DND-41 (cell line): Measurements from ENCODE around the gene CWC15.
A peak's percentile ranks its signal among the peaks of the same experiment; 100 is the strongest.
"Not testable (repeated sequence)": the region's sequence is repeated elsewhere in the genome, so short reads cannot be mapped to it uniquely, and the experiment has no call there.

Experiments
- ATAC-seq: fragments of 200-7000 bp; cut with Tn5 transposase; 3 replicates; pipeline ENCODE4 v1.9.1; 2021; ENCODE audit warnings: low read depth; ENCODE audit not compliant: insufficient read depth
- DNase-seq: peaks from one replicate; pipeline ENCODE4 v3.0.0-alpha.2; 2020
- H2AFZ ChIP-seq: 2 replicates; pipeline ENCODE4 v1.6.0; 2012; ENCODE audit warnings: low read depth, low read length
- H3K27ac ChIP-seq: 2 replicates; pipeline ENCODE4 v1.5.1; 2012; ENCODE audit warnings: low read length, inconsistent platforms
- H3K27me3 ChIP-seq: fragments of 200-600 bp; sonication (generic); 2 replicates; pipeline ENCODE4 v1.6.0; 2012; ENCODE audit warnings: low read length, mild to moderate bottlenecking, inconsistent platforms; ENCODE audit not compliant: insufficient read depth, poor library complexity
- H3K36me3 ChIP-seq: 2 replicates; pipeline ENCODE4 v1.5.1; 2012; ENCODE audit warnings: low read length, inconsistent platforms; ENCODE audit not compliant: insufficient read depth
- H3K4me1 ChIP-seq: 2 replicates; pipeline ENCODE4 v1.5.1; 2012; ENCODE audit warnings: mild to moderate bottlenecking, low read length; ENCODE audit not compliant: insufficient read depth
- H3K4me2 ChIP-seq: 2 replicates; pipeline ENCODE4 v1.6.0; 2012; ENCODE audit warnings: mild to moderate bottlenecking, moderate library complexity, low read length, inconsistent platforms; ENCODE audit not compliant: insufficient read depth
- H3K4me3 ChIP-seq, 2 experiments: fragments of 200-600 bp in 1 of 2; shearing (Covaris generic) in 1 of 2; 2 replicates each; pipeline ENCODE4 v1.5.1; 2012 to 2016; ENCODE audit warnings: inconsistent platforms in 2 of 2, low read length in 2 of 2, mild to moderate bottlenecking in 2 of 2, low read depth in 1 of 2, moderate library complexity in 1 of 2
- H3K79me2 ChIP-seq: 2 replicates; pipeline ENCODE4 v1.6.0; 2012; ENCODE audit warnings: low read length, inconsistent platforms; ENCODE audit not compliant: insufficient read depth
- H3K9ac ChIP-seq: 2 replicates; pipeline ENCODE4 v1.6.0; 2012; ENCODE audit warnings: low read depth, mild to moderate bottlenecking, inconsistent platforms, low read length, moderate library complexity
- H3K9me3 ChIP-seq: 2 replicates; pipeline ENCODE4 v1.5.1; 2012; ENCODE audit warnings: low read length, moderate library complexity, mild to moderate bottlenecking, inconsistent platforms; ENCODE audit not compliant: insufficient read depth, severe bottlenecking
- H4K20me1 ChIP-seq: 2 replicates; pipeline ENCODE4 v1.6.0; 2012; ENCODE audit warnings: low read length; ENCODE audit not compliant: insufficient read depth
- EZH2 ChIP-seq: IDR thresholded peaks from 3 replicates; pipeline ENCODE4 v1.6.1; 2012; ENCODE audit warnings: borderline replicate concordance, low read depth, mild to moderate bottlenecking, moderate library complexity, low read length, inconsistent platforms; ENCODE audit not compliant: severe bottlenecking
- TF ChIP-seq, protein P1 (sequence below): IDR thresholded peaks from 2 replicates; pipeline ENCODE4 v1.5.1; 2012; ENCODE audit warnings: borderline replicate concordance, low read length, moderate library complexity, mild to moderate bottlenecking; ENCODE audit not compliant: poor library complexity, severe bottlenecking; ENCODE audit errors: extremely low read depth

Gene CWC15

DNA sequence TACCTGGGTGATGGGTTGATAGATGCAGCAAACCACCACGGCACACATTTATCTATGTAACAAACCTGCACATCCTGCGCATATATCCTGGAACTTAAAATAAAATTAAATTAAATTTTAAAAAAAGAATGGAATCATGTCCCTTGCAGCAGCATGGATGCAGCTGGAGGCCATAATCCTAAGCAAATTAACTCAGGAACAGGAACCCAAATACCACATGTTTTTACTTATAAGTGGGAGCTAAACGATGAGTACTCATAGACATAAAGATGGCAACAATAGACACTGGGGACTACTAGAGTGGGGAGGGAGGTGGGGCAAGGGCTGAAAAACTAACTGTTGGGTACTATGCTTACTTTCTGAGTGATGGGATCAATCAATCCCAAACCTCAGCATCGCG is 40.9 kb downstream of the CWC15 start:
- DNase-seq = no peak
- Histone ChIP-seq H4K20me1 (no peaks in the 10 kb centered on the region), H2AFZ (no peak overlapping the region), H3K4me1 (peaks cover 22% of the 10 kb centered on the region), H3K79me2 (no peaks in the 10 kb centered on the region), H3K9me3 (no peaks in the 10 kb centered on the region), H3K27me3 (no peaks in the 10 kb centered on the region), H3K27ac (no peak overlapping the region), H3K9ac (no peak overlapping the region), H3K4me2 (no peak overlapping the region), H3K36me3 (no peaks in the 10 kb centered on the region), H3K4me3 (no peak overlapping the region)
- TF ChIP-seq, protein P1, sequence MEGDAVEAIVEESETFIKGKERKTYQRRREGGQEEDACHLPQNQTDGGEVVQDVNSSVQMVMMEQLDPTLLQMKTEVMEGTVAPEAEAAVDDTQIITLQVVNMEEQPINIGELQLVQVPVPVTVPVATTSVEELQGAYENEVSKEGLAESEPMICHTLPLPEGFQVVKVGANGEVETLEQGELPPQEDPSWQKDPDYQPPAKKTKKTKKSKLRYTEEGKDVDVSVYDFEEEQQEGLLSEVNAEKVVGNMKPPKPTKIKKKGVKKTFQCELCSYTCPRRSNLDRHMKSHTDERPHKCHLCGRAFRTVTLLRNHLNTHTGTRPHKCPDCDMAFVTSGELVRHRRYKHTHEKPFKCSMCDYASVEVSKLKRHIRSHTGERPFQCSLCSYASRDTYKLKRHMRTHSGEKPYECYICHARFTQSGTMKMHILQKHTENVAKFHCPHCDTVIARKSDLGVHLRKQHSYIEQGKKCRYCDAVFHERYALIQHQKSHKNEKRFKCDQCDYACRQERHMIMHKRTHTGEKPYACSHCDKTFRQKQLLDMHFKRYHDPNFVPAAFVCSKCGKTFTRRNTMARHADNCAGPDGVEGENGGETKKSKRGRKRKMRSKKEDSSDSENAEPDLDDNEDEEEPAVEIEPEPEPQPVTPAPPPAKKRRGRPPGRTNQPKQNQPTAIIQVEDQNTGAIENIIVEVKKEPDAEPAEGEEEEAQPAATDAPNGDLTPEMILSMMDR = no peak
- TF ChIP-seq EZH2 = no peak
- ATAC-seq = no peak

DNA sequence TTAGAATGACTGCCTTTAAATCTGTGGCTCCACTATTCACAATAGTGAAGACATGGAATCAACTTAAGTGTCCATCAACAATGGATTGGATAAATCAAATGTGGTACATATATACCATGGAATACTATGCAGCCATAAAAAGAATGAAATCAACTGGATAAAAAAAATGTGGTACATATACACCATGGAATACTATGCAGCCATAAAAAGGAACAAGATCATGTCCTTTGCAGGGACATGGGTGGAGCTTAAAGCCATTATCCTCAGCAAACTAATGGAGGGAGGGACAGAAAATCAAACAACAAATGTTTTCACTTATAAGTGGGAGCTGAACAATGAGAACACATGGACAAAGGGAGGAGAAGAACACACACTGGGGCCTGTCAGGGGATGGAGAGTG is 41.3 kb downstream of the CWC15 start:
- H3K79me2 ChIP-seq, H3K9me3 ChIP-seq, H2AFZ ChIP-seq, H3K4me3 ChIP-seq, H3K4me2 ChIP-seq, H3K27me3 ChIP-seq, ATAC-seq, H3K27ac ChIP-seq, H3K36me3 ChIP-seq, H3K9ac ChIP-seq, DNase-seq, H4K20me1 ChIP-seq: not testable (repeated sequence)
- peaks cover 22% of the 10 kb centered on the region for H3K4me1 ChIP-seq

- H3K27ac ChIP-seq = no peak overlapping the region
- no peaks in the 10 kb centered on the region for H4K20me1 ChIP-seq
- H3K79me2 ChIP-seq = no peaks in the 10 kb centered on the region
- no peak overlapping the region for H3K9ac ChIP-seq
- no peak overlapping the region for H3K4me3 ChIP-seq
- H3K9me3 ChIP-seq = peaks cover 6% of the 10 kb centered on the region
- H3K4me2 ChIP-seq = no peak overlapping the region
- H3K4me1 ChIP-seq = peaks cover 24% of the 10 kb centered on the region
- H3K27me3 ChIP-seq = no peaks in the 10 kb centered on the region
- no peak for TF ChIP-seq EZH2
- TF ChIP-seq, protein P1 = no peak
- no peak overlapping the region for H2AFZ ChIP-seq
- ATAC-seq (0 out of 3 replicates have a peak, but pooled peaks have one; percentile 16), DNase-seq (no peak)
- no peaks in the 10 kb centered on the region for H3K36me3 ChIP-seq
Measured at GRCh38 chr11:94928117-94928990, 45.0 kb downstream of the CWC15 start.

DNA sequence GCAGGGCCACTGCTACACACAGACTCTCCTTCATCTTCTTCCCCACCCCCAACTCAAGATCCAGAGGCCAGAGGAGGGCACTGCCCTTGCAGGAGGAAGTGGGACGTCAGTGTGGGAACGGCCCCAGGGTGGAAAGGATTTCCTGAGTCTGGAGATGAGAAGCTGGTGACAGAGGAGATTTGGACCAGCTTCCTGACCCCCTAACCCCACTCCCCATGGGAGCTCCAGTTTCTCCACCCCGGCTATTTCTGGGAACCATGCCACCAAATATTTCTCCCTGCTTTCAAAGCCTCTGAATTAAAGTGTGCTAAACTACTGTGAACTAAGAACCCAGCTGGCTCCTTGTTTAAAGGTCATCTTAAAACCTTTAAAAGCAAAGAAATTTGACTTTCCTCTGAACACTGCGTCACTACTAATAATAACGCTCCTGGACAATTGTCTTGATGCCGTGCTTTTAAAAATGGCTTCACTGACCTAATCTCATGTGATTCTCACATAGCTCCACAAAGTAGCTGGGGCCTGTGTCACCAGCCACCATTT is 46.6 kb downstream of the CWC15 start:
- H4K20me1 ChIP-seq = no peaks in the 10 kb centered on the region
- no peaks in the 10 kb centered on the region for H3K27me3 ChIP-seq
- no peaks in the 10 kb centered on the region for H3K36me3 ChIP-seq
- H3K9me3 ChIP-seq = peaks cover 6% of the 10 kb centered on the region
- H3K79me2 ChIP-seq = no peaks in the 10 kb centered on the region
- no peak for ATAC-seq
- DNase-seq = no peak
- no peak overlapping the region for H3K4me3 ChIP-seq
- H3K4me2 ChIP-seq = no peak overlapping the region
- H3K9ac ChIP-seq = no peak overlapping the region
- no peak overlapping the region for H3K27ac ChIP-seq
- no peak overlapping the region for H2AFZ ChIP-seq
- H3K4me1 ChIP-seq = peaks cover 24% of the 10 kb centered on the region
- TF ChIP-seq, protein P1 = no peak
- no peak for TF ChIP-seq EZH2
